B cell (primary cell): Measurements from ENCODE around the gene ELL. TPM values are rescaled to one million over a fixed set of nuclear protein-coding genes. Genes with fewer than 3 reads are reported as not detected.

Experiments
- ATAC-seq: fragments of 200-7000 bp; cut with Tn5 transposase; one replicate; pipeline ENCODE4 v1.10.0; 2021; ENCODE audit warnings: low read depth, mild to moderate bottlenecking, moderate number of reproducible peaks, moderate library complexity
- CTCF ChIA-PET: fragments of 350-600 bp; sonication (Branson Sonifier 250); formaldehyde crosslinking; loops from one replicate; lab custom pipeline; 2021; ENCODE audit warnings: antibody characterized with exemption, inconsistent platforms; lab: Charles Lee
- POLR2A ChIA-PET: fragments of 350-600 bp; sonication (Branson Sonifier 250); formaldehyde crosslinking; loops from one replicate; lab custom pipeline; 2021; ENCODE audit warnings: antibody characterized with exemption; lab: Charles Lee
- DNase-seq: peaks from one replicate; pipeline ENCODE4 v3.0.0; 2013
- H2AFZ ChIP-seq: 2 replicates; pipeline ENCODE4 v1.6.1; 2012; ENCODE audit warnings: mild to moderate bottlenecking, low read depth, low read length; ENCODE audit not compliant: insufficient read depth, poor library complexity, severe bottlenecking
- H3K27ac ChIP-seq, 2 donors: 1 replicate in 1 of 2; 2 replicates in 1 of 2; pipeline ENCODE4 v1.5.1; 2012 to 2013; ENCODE audit warnings: low read length in 2 of 2, mild to moderate bottlenecking in 2 of 2, moderate library complexity in 1 of 2
- H3K27me3 ChIP-seq, 4 experiments: fragments of 200-600 bp in 1 of 4; sonication (generic) in 1 of 4; replicated peaks in 1 of 4; 1 replicate in 2 of 4; 2 replicates in 2 of 4; pipeline versions ENCODE4 v1.6.1 to v1.7.0; 2013 to 2016; ENCODE audit warnings: low read length in 3 of 4, mild to moderate bottlenecking in 2 of 4, mixed read lengths in 1 of 4, moderate library complexity in 1 of 4; ENCODE audit not compliant: insufficient read depth in 4 of 4, control insufficient read depth in 3 of 4; ENCODE audit errors: control extremely low read depth in 1 of 4
- H3K36me3 ChIP-seq, 2 experiments: replicated peaks in 1 of 2; 1 replicate in 1 of 2; 2 replicates in 1 of 2; pipeline versions ENCODE4 v1.6.1 to v1.7.1; 2013; ENCODE audit warnings: low read length in 1 of 2; ENCODE audit not compliant: insufficient read depth in 2 of 2, control insufficient read depth in 1 of 2; ENCODE audit errors: control extremely low read depth in 1 of 2, extremely low read depth in 1 of 2
- H3K4me1 ChIP-seq, 2 donors: fragments of 200-600 bp in 1 of 2; sonication (generic) in 1 of 2; 1 replicate in 1 of 2; 2 replicates in 1 of 2; pipeline versions ENCODE4 v1.5.1 to v1.6.1; 2013 to 2017; ENCODE audit warnings: low read length in 2 of 2; ENCODE audit not compliant: control insufficient read depth in 2 of 2, insufficient read depth in 2 of 2
- H3K4me2 ChIP-seq: replicated peaks from 2 replicates; pipeline ENCODE3; 2012; ENCODE audit warnings: mild to moderate bottlenecking, low read depth, low read length; ENCODE audit not compliant: poor library complexity, severe bottlenecking
- H3K4me3 ChIP-seq, 5 experiments: fragments of 200-600 bp in 1 of 5; sonication (generic) in 1 of 5; 1 replicate in 3 of 5; 2 replicates in 2 of 5; pipeline versions ENCODE4 v1.5.1 to v1.7.0; 2011 to 2016; ENCODE audit warnings: low read length in 4 of 5, mild to moderate bottlenecking in 4 of 5, low read depth in 2 of 5, control low read depth in 1 of 5, moderate library complexity in 1 of 5; ENCODE audit not compliant: insufficient read depth in 1 of 5; ENCODE audit errors: control extremely low read depth in 1 of 5, extremely low read depth in 1 of 5
- H3K79me2 ChIP-seq: fragments of 200-600 bp; sonication (generic); one replicate; pipeline ENCODE4 v1.6.0; 2016; ENCODE audit warnings: low read length; ENCODE audit not compliant: control insufficient read depth, insufficient read depth
- H3K9ac ChIP-seq: fragments of 200-600 bp; sonication (generic); 2 replicates; pipeline ENCODE4 v1.6.1; 2017; ENCODE audit warnings: mild to moderate bottlenecking, low read length, moderate library complexity
- H3K9me3 ChIP-seq, 3 donors: one replicate each; pipeline versions ENCODE4 v1.6.1 to v1.7.1; 2013; ENCODE audit warnings: low read length in 2 of 3; ENCODE audit not compliant: control insufficient read depth in 2 of 3, insufficient read depth in 1 of 3; ENCODE audit errors: control extremely low read depth in 1 of 3
- H4K20me1 ChIP-seq: 2 replicates; pipeline ENCODE4 v1.6.0; 2012; ENCODE audit warnings: mild to moderate bottlenecking, low read length; ENCODE audit not compliant: insufficient read depth, control insufficient read depth, poor library complexity, severe bottlenecking
- H3K27ac Mint-ChIP-seq: one replicate; pipeline ENCODE4 v1.8.0; 2021; ENCODE audit warnings: mixed read lengths
- H3K27me3 Mint-ChIP-seq: one replicate; pipeline ENCODE4 v1.8.0; 2021; ENCODE audit warnings: mixed read lengths
- H3K4me1 Mint-ChIP-seq: one replicate; pipeline ENCODE4 v1.8.0; 2021; ENCODE audit warnings: mixed read lengths
- H3K4me3 Mint-ChIP-seq: one replicate; pipeline ENCODE4 v1.8.0; 2021; ENCODE audit warnings: mixed read lengths
- H3K9me3 Mint-ChIP-seq: one replicate; pipeline ENCODE4 v1.8.0; 2022; ENCODE audit warnings: mixed read lengths; ENCODE audit not compliant: insufficient read depth
- EZH2 ChIP-seq: IDR thresholded peaks from 2 replicates; pipeline ENCODE4 v1.6.1; 2012; ENCODE audit warnings: borderline replicate concordance, low read depth, mild to moderate bottlenecking, moderate library complexity, low read length; ENCODE audit not compliant: insufficient read depth, poor library complexity, severe bottlenecking
- WGBS: methylation state at CpG from one replicate; pipeline ENCODE4 v1.1.5; 2013; ENCODE audit warnings: missing lambda C conversion rate; ENCODE audit not compliant: insufficient coverage; 5-methylcytosine and 5-hydroxymethylcytosine counted together
- intact Hi-C: fragments of 100-400 bp; cut with micrococcal nuclease; formaldehyde crosslinking; loops from one replicate; pipeline ENCODE4 v1.10.0; 2022
- polyA plus RNA-seq: library from polyadenylated mRNA; depleted of rRNA; stranded (reverse); fragments of >200 nt; gene quantifications from 2 replicates; pipeline ENCODE4 v1.2.3, GENCODE V29; 2012
- total RNA-seq, 2 donors: library from RNA; stranded (reverse); fragments of 120-200 nt in 1 of 2; gene quantifications; 1 replicate in 1 of 2; 2 replicates in 1 of 2; pipeline versions ENCODE4 v1.2.3 to v1.2.4, GENCODE V29; 2013 to 2022
- TF ChIP-seq, protein P1 (sequence below): fragments of 200-600 bp; IDR thresholded peaks from one replicate; pipeline ENCODE4 v1.8.0; 2022; ENCODE audit warnings: antibody characterized with exemption, mild to moderate bottlenecking

ELL gene
- total and polyA plus RNA-seq, 2 donors (not counting 1 experiment from before 2014, with no cell fraction given): 21.2 to 31.4 TPM

DNA sequence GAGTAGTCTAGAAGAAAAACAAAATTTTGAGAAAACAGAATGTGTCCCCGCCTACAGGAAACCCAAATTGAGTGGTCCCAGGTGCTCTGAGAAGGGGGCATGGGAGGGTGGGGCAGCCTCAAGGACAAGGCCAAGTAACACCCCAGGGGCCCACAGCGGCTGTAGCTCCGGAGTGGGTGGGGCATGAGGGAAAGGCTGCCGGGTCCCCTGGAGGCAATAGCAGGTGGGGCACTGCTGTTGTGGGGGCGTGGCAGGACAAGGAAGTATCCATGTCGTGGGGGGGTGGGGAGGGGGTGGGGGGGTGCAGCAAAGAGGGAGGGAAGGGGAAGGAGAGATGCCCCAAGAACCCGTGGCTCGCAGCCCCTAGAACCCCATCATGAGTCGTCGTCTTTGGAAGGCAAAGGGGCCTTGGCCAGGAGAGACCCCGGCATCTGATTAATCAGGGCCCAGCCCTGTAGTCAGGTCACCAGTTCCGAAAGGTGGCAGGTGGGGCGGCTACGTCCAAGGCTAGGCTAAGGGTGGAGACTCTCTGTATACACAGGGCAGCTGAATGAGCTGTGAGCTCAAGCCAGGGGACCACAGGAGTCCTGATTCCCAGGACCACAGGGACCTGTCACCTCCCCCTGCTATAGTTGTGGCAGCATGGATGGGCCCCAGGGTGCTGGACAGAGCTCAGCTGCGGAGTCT lies 76.5 kb downstream of the ELL start:
- Histone ChIP-seq H3K36me3 (peaks cover 0 to 68% of the 10 kb centered on the region in 2 experiments), H3K4me1 (peaks cover 4 to 8% of the 10 kb centered on the region in 2 donors), H2AFZ (no peak overlapping the region), H3K9ac (no peak overlapping the region), H3K4me2 (no peak overlapping the region), H3K4me3 (no peak overlapping the region), H4K20me1 (peaks cover 44% of the 10 kb centered on the region), H3K27ac (no peak overlapping the region), H3K9me3 (no peaks in the 10 kb centered on the region), H3K27me3 (no peaks in the 10 kb centered on the region), H3K79me2 (peaks cover 32% of the 10 kb centered on the region)
- Mint-ChIP-seq H3K27ac (no peak overlapping the region), H3K9me3 (no peaks in the 10 kb centered on the region), H3K4me3 (no peak overlapping the region), H3K4me1 (peaks cover 10% of the 10 kb centered on the region), H3K27me3 (no peaks in the 10 kb centered on the region)
- WGBS: 90% methylated on average over 14 of the region's 15 CpGs
- ChIA-PET POLR2A (no interaction called here), CTCF (no interaction called here)
- DNase-seq (no peak), ATAC-seq (no peak)
- intact Hi-C loops: no loop called here
- TF ChIP-seq EZH2: no peak
- TF ChIP-seq, protein P1, sequence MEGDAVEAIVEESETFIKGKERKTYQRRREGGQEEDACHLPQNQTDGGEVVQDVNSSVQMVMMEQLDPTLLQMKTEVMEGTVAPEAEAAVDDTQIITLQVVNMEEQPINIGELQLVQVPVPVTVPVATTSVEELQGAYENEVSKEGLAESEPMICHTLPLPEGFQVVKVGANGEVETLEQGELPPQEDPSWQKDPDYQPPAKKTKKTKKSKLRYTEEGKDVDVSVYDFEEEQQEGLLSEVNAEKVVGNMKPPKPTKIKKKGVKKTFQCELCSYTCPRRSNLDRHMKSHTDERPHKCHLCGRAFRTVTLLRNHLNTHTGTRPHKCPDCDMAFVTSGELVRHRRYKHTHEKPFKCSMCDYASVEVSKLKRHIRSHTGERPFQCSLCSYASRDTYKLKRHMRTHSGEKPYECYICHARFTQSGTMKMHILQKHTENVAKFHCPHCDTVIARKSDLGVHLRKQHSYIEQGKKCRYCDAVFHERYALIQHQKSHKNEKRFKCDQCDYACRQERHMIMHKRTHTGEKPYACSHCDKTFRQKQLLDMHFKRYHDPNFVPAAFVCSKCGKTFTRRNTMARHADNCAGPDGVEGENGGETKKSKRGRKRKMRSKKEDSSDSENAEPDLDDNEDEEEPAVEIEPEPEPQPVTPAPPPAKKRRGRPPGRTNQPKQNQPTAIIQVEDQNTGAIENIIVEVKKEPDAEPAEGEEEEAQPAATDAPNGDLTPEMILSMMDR: no peak

DNA sequence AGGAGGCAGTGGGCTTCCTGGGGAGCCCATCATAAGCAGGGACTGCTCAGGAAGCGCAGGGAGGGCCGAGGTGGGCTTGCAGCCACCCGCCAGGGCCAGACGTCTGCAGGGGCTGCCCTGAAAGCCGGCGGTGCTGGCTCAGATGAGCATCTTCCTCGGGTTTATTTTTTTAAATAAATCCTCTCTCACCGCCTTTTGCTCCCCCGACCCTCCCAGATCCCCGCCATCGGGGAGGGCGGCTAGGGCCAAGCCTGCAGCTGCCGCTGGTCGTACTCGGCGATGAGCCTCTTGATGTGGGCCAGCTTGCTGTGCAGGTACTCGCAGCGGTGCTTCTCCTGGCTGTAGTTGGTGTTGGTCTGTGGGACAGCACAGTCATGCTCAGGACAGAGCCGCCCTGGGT lies 77.4 kb downstream of the ELL start:
- Histone ChIP-seq H3K4me2 (no peak overlapping the region), H3K9ac (no peak overlapping the region), H3K36me3 (peaks cover 0 to 59% of the 10 kb centered on the region in 2 experiments), H3K79me2 (peaks cover 24% of the 10 kb centered on the region), H3K27me3 (no peaks in the 10 kb centered on the region), H3K4me1 (peaks cover 4 to 8% of the 10 kb centered on the region in 2 donors), H3K4me3 (no peak overlapping the region), H2AFZ (no peak overlapping the region), H4K20me1 (peaks cover 35% of the 10 kb centered on the region), H3K27ac (no peak overlapping the region), H3K9me3 (no peaks in the 10 kb centered on the region)
- ChIA-PET POLR2A (interaction anchor here (0.5 kb wide), 1 partner anchor 112 kb away, joined by 6 read pairs; no protein-coding TSS in a partner anchor), CTCF (no interaction called here)
- DNase-seq: no peak
- no peak overlapping the region for H3K4me3 Mint-ChIP-seq
- peaks cover 14% of the 10 kb centered on the region for H3K4me1 Mint-ChIP-seq
- TF ChIP-seq, protein P1: no peak
- no peak for TF ChIP-seq EZH2
- H3K9me3 Mint-ChIP-seq: no peaks in the 10 kb centered on the region
- no peak overlapping the region for H3K27ac Mint-ChIP-seq
- intact Hi-C loops: no loop called here
- no peak for ATAC-seq
- no peaks in the 10 kb centered on the region for H3K27me3 Mint-ChIP-seq
- 97% methylated on average over 17 of the region's 19 CpGs for WGBS
